Keratinocyte (primary cell): Measurements from ENCODE around the gene CACHD1. TPM values are rescaled to one million over a fixed set of nuclear protein-coding genes. Genes with fewer than 3 reads are reported as not detected.

Experiments used
- DNase-seq: peaks from one replicate; pipeline ENCODE4 v3.0.0-alpha.2; 2011; ENCODE audit warnings: low read depth, missing footprints, low spot score
- FAIRE-seq: peaks from 2 replicates; lab custom pipeline; 2011; peaks lifted over from hg19 to GRCh38; lab: Jason Lieb, UNC
- H2AFZ ChIP-seq: 2 replicates; pipeline ENCODE4 v1.6.0; 2012; ENCODE audit warnings: low read length, control low read depth, inconsistent platforms; ENCODE audit not compliant: control insufficient read depth
- H3K27ac ChIP-seq: 2 replicates; pipeline ENCODE4 v1.5.1; 2011; ENCODE audit warnings: low read length; ENCODE audit not compliant: control insufficient read depth, insufficient read depth
- H3K27me3 ChIP-seq: 3 replicates; pipeline ENCODE4 v1.6.0; 2011; ENCODE audit warnings: low read length; ENCODE audit not compliant: control insufficient read depth, insufficient read depth; ENCODE audit errors: extremely low read depth
- H3K36me3 ChIP-seq, 2 experiments: 2 replicates in 1 of 2; 3 replicates in 1 of 2; pipeline ENCODE4 v1.5.1; 2011; ENCODE audit warnings: low read length in 2 of 2, mild to moderate bottlenecking in 1 of 2; ENCODE audit not compliant: control insufficient read depth in 2 of 2, insufficient read depth in 2 of 2; ENCODE audit errors: extremely low read depth in 1 of 2
- H3K4me1 ChIP-seq: 3 replicates; pipeline ENCODE4 v1.5.1; 2011; ENCODE audit warnings: low read length; ENCODE audit not compliant: control insufficient read depth, insufficient read depth; ENCODE audit errors: extremely low read depth
- H3K4me2 ChIP-seq: 3 replicates; pipeline ENCODE4 v1.6.0; 2011; ENCODE audit warnings: low read depth, low read length; ENCODE audit not compliant: control insufficient read depth, insufficient read depth; ENCODE audit errors: extremely low read depth
- H3K4me3 ChIP-seq, 3 experiments: fragments of 200-600 bp in 1 of 3; sonication (generic) in 1 of 3; 2 replicates in 2 of 3; 3 replicates in 1 of 3; pipeline ENCODE4 v1.5.1; 2011 to 2016; ENCODE audit warnings: low read length in 3 of 3, mild to moderate bottlenecking in 3 of 3, control low read depth in 2 of 3, inconsistent platforms in 1 of 3, low read depth in 1 of 3, mixed read lengths in 1 of 3, mixed run types in 1 of 3, moderate library complexity in 1 of 3; ENCODE audit not compliant: control insufficient read depth in 2 of 3, insufficient read depth in 2 of 3; ENCODE audit errors: extremely low read depth in 1 of 3
- H3K79me2 ChIP-seq: 2 replicates; pipeline ENCODE4 v1.6.0; 2012; ENCODE audit warnings: low read length; ENCODE audit not compliant: control insufficient read depth, insufficient read depth
- H3K9ac ChIP-seq: 3 replicates; pipeline ENCODE4 v1.6.0; 2011; ENCODE audit warnings: low read length; ENCODE audit not compliant: control insufficient read depth, insufficient read depth; ENCODE audit errors: extremely low read depth
- H3K9me1 ChIP-seq: 3 replicates; pipeline ENCODE4 v1.6.0; 2011; ENCODE audit warnings: low read length; ENCODE audit not compliant: control insufficient read depth, insufficient read depth; ENCODE audit errors: extremely low read depth
- H3K9me3 ChIP-seq: 2 replicates; pipeline ENCODE4 v1.5.1; 2012; ENCODE audit warnings: low read depth, low read length; ENCODE audit not compliant: control insufficient read depth
- H4K20me1 ChIP-seq: 3 replicates; pipeline ENCODE4 v1.6.0; 2011; ENCODE audit warnings: low read length; ENCODE audit not compliant: control insufficient read depth, insufficient read depth; ENCODE audit errors: extremely low read depth
- CTCF ChIP-seq, 3 experiments: IDR thresholded peaks in 1 of 3; conservative IDR thresholded peaks in 1 of 3; optimal IDR thresholded peaks in 1 of 3; 2 replicates in 2 of 3; 3 replicates in 1 of 3; pipeline versions ENCODE3 to v1.5.1; 2011; ENCODE audit warnings: low read length in 3 of 3, mild to moderate bottlenecking in 3 of 3, moderate library complexity in 2 of 3, control low read depth in 1 of 3, inconsistent platforms in 1 of 3; ENCODE audit not compliant: insufficient read depth in 2 of 3; ENCODE audit errors: extremely low read depth in 1 of 3
- EZH2 ChIP-seq: IDR thresholded peaks from one replicate; pipeline ENCODE4 v1.6.1; 2012; ENCODE audit warnings: inconsistent platforms, mild to moderate bottlenecking, low read length, moderate library complexity
- dilution Hi-C: fragments of 300-500 bp; cut with MboI; formaldehyde crosslinking; loops from one replicate; pipeline ENCODE4 v1.7.0; 2020; ENCODE audit warnings: low sequenced_read_pairs; ENCODE audit not compliant: extremely low pct_ligation_motif_present
- polyA plus RNA-seq, 5 experiments: library from polyadenylated mRNA; depleted of rRNA in 3 of 5; stranded (reverse) in 3 of 5; stranded (forward) in 1 of 5; unstranded in 1 of 5; fragments of >200 nt; gene quantifications; 1 replicate in 1 of 5; 2 replicates in 3 of 5; 3 replicates in 1 of 5; pipeline versions ENCODE4 v1.2.1 to v1.2.3, GENCODE V29; 2011 to 2012; ENCODE audit warnings: missing spikeins in 2 of 5, low read depth in 1 of 5, low replicate concordance in 1 of 5

Gene CACHD1
- polyA plus RNA-seq, 1 donor (not counting 4 experiments of a cell fraction or from before 2014, with no cell fraction given), result 2.4 TPM

- dilution Hi-C loops, result no loop called here
- H4K20me1 ChIP-seq, result no peaks in the 10 kb centered on the region
Observed at GRCh38 chr1:64680599-64680998, 210.7 kb downstream of the CACHD1 start.

DNA sequence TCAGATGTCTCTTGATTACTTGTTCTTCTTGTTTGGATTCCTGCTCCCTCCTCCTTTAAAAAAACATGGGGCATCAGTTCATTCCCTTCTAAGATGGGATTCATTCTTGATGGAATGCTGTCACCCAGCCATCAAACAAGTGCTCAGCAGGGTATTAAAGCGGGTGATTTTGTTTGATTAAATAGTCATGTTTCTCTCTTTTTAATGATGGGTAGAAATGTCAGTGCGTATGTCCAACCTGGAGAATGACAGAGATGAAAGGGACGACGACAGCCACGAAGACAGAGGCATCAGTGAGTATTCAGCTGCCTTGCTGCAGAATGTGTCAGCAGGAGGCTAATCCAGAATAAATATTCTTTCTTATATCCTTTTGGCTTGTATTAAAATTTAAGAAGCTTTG lies 211.1 kb downstream of the CACHD1 start:
- dilution Hi-C loops, result no loop called here
- no peak overlapping the region for H3K4me2 ChIP-seq
- H3K4me1 ChIP-seq, result no peaks in the 10 kb centered on the region
- no peak overlapping the region for H3K4me3 ChIP-seq
- H3K79me2 ChIP-seq, result no peaks in the 10 kb centered on the region
- no peaks in the 10 kb centered on the region for H3K36me3 ChIP-seq
- H3K27me3 ChIP-seq, result no peaks in the 10 kb centered on the region
- DNase-seq (no peak), FAIRE-seq (no peak)
- no peak overlapping the region for H2AFZ ChIP-seq
- no peaks in the 10 kb centered on the region for H4K20me1 ChIP-seq
- no peaks in the 10 kb centered on the region for H3K9me3 ChIP-seq
- H3K9ac ChIP-seq, result no peak overlapping the region
- no peak overlapping the region for H3K27ac ChIP-seq
- no peaks in the 10 kb centered on the region for H3K9me1 ChIP-seq
- TF ChIP-seq CTCF (optimal IDR thresholded peaks at IDR 0.05 in 1 of 3, IDR thresholded peaks at IDR 0.05 in 1 of 3, conservative IDR thresholded peaks at IDR 0.05 in 1 of 3; ENCODE audit: extremely low read depth in 1 of 3, insufficient read depth in 2 of 3, low read length in 3 of 3) (no peak), EZH2 (no peak)

More at GRCh38 chr1:64680599-64680998, 210.7 kb downstream of the CACHD1 start:
- Histone ChIP-seq H3K9me3 (no peaks in the 10 kb centered on the region), H3K9me1 (no peaks in the 10 kb centered on the region), H3K4me3 (no peak overlapping the region), H3K79me2 (no peaks in the 10 kb centered on the region), H3K4me1 (no peaks in the 10 kb centered on the region), H3K36me3 (no peaks in the 10 kb centered on the region), H3K27ac (no peak overlapping the region), H2AFZ (no peak overlapping the region), H3K4me2 (no peak overlapping the region), H3K9ac (no peak overlapping the region), H3K27me3 (no peaks in the 10 kb centered on the region)
- DNase-seq, result no peak
- no peak for FAIRE-seq
- TF ChIP-seq EZH2, result no peak
- TF ChIP-seq CTCF (optimal IDR thresholded peaks at IDR 0.05 in 1 of 3, IDR thresholded peaks at IDR 0.05 in 1 of 3, conservative IDR thresholded peaks at IDR 0.05 in 1 of 3; ENCODE audit: extremely low read depth in 1 of 3, insufficient read depth in 2 of 3, low read length in 3 of 3), result no peak
